Loucy (cell line): ENCODE results near the gene TEP1.

Experiments
- H2AFZ ChIP-seq: fragments of 200-600 bp; sonication (generic); 2 replicates; pipeline ENCODE4 v1.6.0; 2016; ENCODE audit warnings: antibody characterized with exemption, mild to moderate bottlenecking, low read length, moderate library complexity
- H3F3A ChIP-seq: fragments of 200-600 bp; 2 replicates; pipeline ENCODE4 v1.6.0; 2016; ENCODE audit warnings: antibody characterized with exemption, low read depth, mild to moderate bottlenecking
- H3K27me3 ChIP-seq: fragments of 200-600 bp; sonication (generic); 2 replicates; pipeline ENCODE4 v1.6.1; 2014; ENCODE audit warnings: low read length, mild to moderate bottlenecking; ENCODE audit not compliant: insufficient read depth, poor library complexity, severe bottlenecking
- H3K36me3 ChIP-seq: fragments of 200-600 bp; sonication (generic); 2 replicates; pipeline ENCODE4 v1.6.1; 2016; ENCODE audit warnings: low read length; ENCODE audit not compliant: insufficient read depth
- H3K4me1 ChIP-seq: fragments of 200-600 bp; sonication (generic); 2 replicates; pipeline ENCODE4 v1.5.1; 2014; ENCODE audit warnings: low read length, mild to moderate bottlenecking; ENCODE audit not compliant: insufficient read depth, poor library complexity, severe bottlenecking
- H3K4me2 ChIP-seq: fragments of 200-600 bp; sonication (generic); 2 replicates; pipeline ENCODE4 v1.6.0; 2014; ENCODE audit warnings: antibody characterized with exemption, low read length, low read depth, mild to moderate bottlenecking; ENCODE audit not compliant: poor library complexity, severe bottlenecking
- H3K4me3 ChIP-seq: fragments of 200-600 bp; sonication (generic); 2 replicates; pipeline ENCODE4 v1.5.1; 2014; ENCODE audit warnings: low read length, mild to moderate bottlenecking, mixed read lengths; ENCODE audit not compliant: poor library complexity, severe bottlenecking
- H3K79me2 ChIP-seq: fragments of 200-600 bp; sonication (generic); 2 replicates; pipeline ENCODE4 v1.6.1; 2014; ENCODE audit warnings: low read length; ENCODE audit not compliant: insufficient read depth
- H3K9ac ChIP-seq: fragments of 200-600 bp; sonication (generic); 2 replicates; pipeline ENCODE4 v1.6.0; 2014; ENCODE audit warnings: mild to moderate bottlenecking, low read depth, low read length, moderate library complexity; ENCODE audit not compliant: poor library complexity, severe bottlenecking
- H3K9me2 ChIP-seq: fragments of 200-600 bp; sonication (generic); replicated peaks from 2 replicates; pipeline ENCODE4 v1.6.1; 2016; ENCODE audit warnings: low read depth, low read length, mixed read lengths
- H3K9me3 ChIP-seq: fragments of 200-600 bp; sonication (generic); 2 replicates; pipeline ENCODE4 v1.6.1; 2014; ENCODE audit warnings: mild to moderate bottlenecking, antibody characterized with exemption, low read length, low read depth; ENCODE audit not compliant: insufficient read depth
- H4K20me1 ChIP-seq: fragments of 200-600 bp; sonication (generic); 2 replicates; pipeline ENCODE4 v1.6.0; 2014; ENCODE audit warnings: antibody characterized with exemption, low read length, mild to moderate bottlenecking; ENCODE audit not compliant: insufficient read depth, poor library complexity, severe bottlenecking
- CTCF ChIP-seq: fragments of 200-600 bp; sonication (generic); conservative IDR thresholded peaks from 2 replicates; pipeline ENCODE4 v1.5.1; 2014; ENCODE audit warnings: mild to moderate bottlenecking, antibody characterized with exemption, low read length
- EZH2phosphoT487 ChIP-seq: fragments of 200-600 bp; IDR thresholded peaks from 2 replicates; pipeline ENCODE4 v1.6.1; 2018; ENCODE audit warnings: antibody characterized with exemption, mild to moderate bottlenecking, moderate library complexity, borderline replicate concordance

The TEP1 gene

GRCh38 chr14:20356422-20356821 is 56.9 kb downstream of the TEP1 start:
- H4K20me1 ChIP-seq, result no peaks in the 10 kb centered on the region
- no peaks in the 10 kb centered on the region for H3K4me1 ChIP-seq
- no peaks in the 10 kb centered on the region for H3K27me3 ChIP-seq
- H3K4me3 ChIP-seq, result no peak overlapping the region
- no peak for TF ChIP-seq CTCF
- TF ChIP-seq EZH2phosphoT487, result no peak
- H3K9me2 ChIP-seq, result no peaks in the 10 kb centered on the region
- H3K9ac ChIP-seq, result no peak overlapping the region
- H3K36me3 ChIP-seq, result peaks cover 73% of the 10 kb centered on the region
- no peak overlapping the region for H2AFZ ChIP-seq
- no peak overlapping the region for H3K4me2 ChIP-seq
- H3K9me3 ChIP-seq, result no peaks in the 10 kb centered on the region
- no peaks in the 10 kb centered on the region for H3F3A ChIP-seq
- no peaks in the 10 kb centered on the region for H3K79me2 ChIP-seq

- H3K27me3 ChIP-seq, result no peaks in the 10 kb centered on the region
- no peaks in the 10 kb centered on the region for H3F3A ChIP-seq
- H3K9ac ChIP-seq, result no peak overlapping the region
- TF ChIP-seq CTCF, result peak; percentile 32
- no peak for TF ChIP-seq EZH2phosphoT487
- no peak overlapping the region for H3K4me2 ChIP-seq
- H3K36me3 ChIP-seq, result peaks cover 64% of the 10 kb centered on the region
- H3K9me2 ChIP-seq, result no peaks in the 10 kb centered on the region
- H3K4me3 ChIP-seq, result no peak overlapping the region
- no peaks in the 10 kb centered on the region for H4K20me1 ChIP-seq
- no peaks in the 10 kb centered on the region for H3K4me1 ChIP-seq
- peaks cover 8% of the 10 kb centered on the region; the same call in 1 of the 2 replicates for H3K79me2 ChIP-seq
- H2AFZ ChIP-seq, result no peak overlapping the region
- no peaks in the 10 kb centered on the region for H3K9me3 ChIP-seq
Measured at GRCh38 chr14:20350860-20351259, 62.4 kb downstream of the TEP1 start.

- Histone ChIP-seq H2AFZ (no peak overlapping the region), H3K79me2 (peaks cover 13% of the 10 kb centered on the region; the same call in 1 of the 2 replicates), H4K20me1 (no peaks in the 10 kb centered on the region), H3K4me2 (no peak overlapping the region), H3K4me1 (peaks cover 4% of the 10 kb centered on the region), H3K4me3 (no peak overlapping the region), H3F3A (0 out of 2 replicates have a peak, but pooled peaks cover 2% of the 10 kb centered on the region), H3K27me3 (no peaks in the 10 kb centered on the region), H3K9ac (no peak overlapping the region), H3K9me2 (no peaks in the 10 kb centered on the region), H3K36me3 (peaks cover 60% of the 10 kb centered on the region), H3K9me3 (no peaks in the 10 kb centered on the region)
- no peak for TF ChIP-seq CTCF
- no peak for TF ChIP-seq EZH2phosphoT487
Measured at GRCh38 chr14:20350282-20350681, 63.0 kb downstream of the TEP1 start.
